ENCODE measurements around the gene AKAP6. TPM values are rescaled to one million over a fixed set of nuclear protein-coding genes. Genes with fewer than 3 reads are reported as not detected.

AKAP6 gene
- total RNA-seq, 2 experiments from 2014 or later: 2.0 to 2.4 TPM

DNA sequence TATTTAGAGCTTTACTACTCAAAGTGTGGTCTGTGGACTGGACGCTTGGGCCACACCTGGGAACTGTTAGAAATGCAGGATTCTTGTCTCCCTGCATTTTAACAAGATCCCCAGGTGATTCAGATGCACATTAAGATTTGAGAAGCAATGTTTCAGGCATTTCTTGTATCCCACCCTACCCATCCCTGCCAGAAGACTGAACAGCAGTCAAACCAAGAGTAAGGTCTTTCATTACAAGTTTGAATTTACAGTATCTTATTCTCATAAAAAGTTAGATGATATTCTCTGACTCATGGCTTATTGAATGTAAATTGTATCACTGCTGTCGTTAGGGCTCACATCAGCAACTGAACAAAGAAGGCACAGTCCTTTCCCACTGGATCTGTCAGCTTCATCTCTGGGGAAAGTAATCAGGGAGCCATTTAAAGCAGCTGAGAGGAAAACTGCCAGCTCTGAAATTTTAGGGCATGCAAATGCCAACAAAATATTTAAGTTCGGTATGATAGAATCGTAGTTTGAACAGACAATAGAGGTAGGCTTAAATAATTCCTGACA, 141.1 kb downstream of the AKAP6 start:
- DNase-seq: no peak
- Mint-ChIP-seq H3K9me3 (peaks cover 4% of the 10 kb centered on the region), H3K4me1 (ENCODE audit: low read depth) (no peaks in the 10 kb centered on the region), H3K4me3 (no peak overlapping the region), H3K27ac (no peak overlapping the region), H3K27me3 (ENCODE audit: low read depth) (no peaks in the 10 kb centered on the region), H3K36me3 (ENCODE audit: low read depth) (no peaks in the 10 kb centered on the region)
- intact Hi-C loops (cut with micrococcal nuclease): no loop called here
- CTCF ChIA-PET: interaction anchor here (0.5 to 1.1 kb wide), 2 partner anchors 203 to 216 kb away, joined by 5 read pairs; no protein-coding TSS in a partner anchor

GRCh38 chr14:32471181-32471580, 142.1 kb downstream of the AKAP6 start:
- Mint-ChIP-seq H3K4me3 (no peak overlapping the region), H3K27ac (no peak overlapping the region), H3K4me1 (ENCODE audit: low read depth) (no peaks in the 10 kb centered on the region), H3K9me3 (no peaks in the 10 kb centered on the region), H3K27me3 (ENCODE audit: low read depth) (no peaks in the 10 kb centered on the region), H3K36me3 (ENCODE audit: low read depth) (no peaks in the 10 kb centered on the region)
- DNase-seq: no peak
- intact Hi-C loops (cut with micrococcal nuclease): no loop called here
- CTCF ChIA-PET: no interaction called here

DNA sequence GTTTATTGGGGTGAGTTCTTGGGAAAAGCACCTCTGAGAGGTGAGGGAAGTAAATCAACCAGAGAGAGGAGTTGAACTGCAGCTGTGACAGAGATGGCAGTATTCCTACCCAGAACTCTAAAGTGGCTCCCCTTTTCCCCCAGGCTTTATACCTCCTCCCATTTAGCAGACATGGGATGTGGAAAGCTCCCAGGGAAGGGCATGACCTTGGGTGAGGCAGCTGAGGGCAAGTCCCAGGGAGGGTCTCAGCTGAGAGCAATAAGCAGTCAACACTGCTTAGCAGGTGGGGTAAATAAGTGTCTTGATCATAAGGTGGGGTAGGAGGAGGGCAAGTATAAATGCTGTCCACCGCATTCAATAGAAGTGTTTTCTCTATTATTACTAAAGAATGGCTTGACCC, 143.0 kb downstream of the AKAP6 start:
- Mint-ChIP-seq H3K27me3 (ENCODE audit: low read depth) (no peaks in the 10 kb centered on the region), H3K4me3 (no peak overlapping the region), H3K27ac (no peak overlapping the region), H3K4me1 (ENCODE audit: low read depth) (no peaks in the 10 kb centered on the region), H3K9me3 (no peaks in the 10 kb centered on the region), H3K36me3 (ENCODE audit: low read depth) (no peaks in the 10 kb centered on the region)
- no peak for DNase-seq
- CTCF ChIA-PET: no interaction called here
- intact Hi-C loops (cut with micrococcal nuclease): no loop called here

- no peaks in the 10 kb centered on the region for H3K4me1 Mint-ChIP-seq (ENCODE audit: low read depth)
- CTCF ChIA-PET: interaction anchor here (0.8 kb wide), 1 partner anchor 216 kb away, joined by 3 read pairs; no protein-coding TSS in a partner anchor
- H3K36me3 Mint-ChIP-seq (ENCODE audit: low read depth): no peaks in the 10 kb centered on the region
- intact Hi-C loops (cut with micrococcal nuclease): no loop called here
- no peak overlapping the region for H3K4me3 Mint-ChIP-seq
- DNase-seq: no peak
- no peaks in the 10 kb centered on the region for H3K27me3 Mint-ChIP-seq (ENCODE audit: low read depth)
- H3K27ac Mint-ChIP-seq: no peak overlapping the region
- H3K9me3 Mint-ChIP-seq: no peaks in the 10 kb centered on the region
Observed at GRCh38 chr14:32472512-32473463, 143.7 kb downstream of the AKAP6 start.

- intact Hi-C loops (cut with micrococcal nuclease): no loop called here
- Mint-ChIP-seq H3K9me3 (no peaks in the 10 kb centered on the region), H3K4me3 (no peak overlapping the region), H3K27ac (no peak overlapping the region), H3K4me1 (ENCODE audit: low read depth) (no peaks in the 10 kb centered on the region), H3K27me3 (ENCODE audit: low read depth) (no peaks in the 10 kb centered on the region), H3K36me3 (ENCODE audit: low read depth) (no peaks in the 10 kb centered on the region)
- CTCF ChIA-PET: no interaction called here
- DNase-seq: no peak
Observed at GRCh38 chr14:32473464-32473855, 144.4 kb downstream of the AKAP6 start.

DNA sequence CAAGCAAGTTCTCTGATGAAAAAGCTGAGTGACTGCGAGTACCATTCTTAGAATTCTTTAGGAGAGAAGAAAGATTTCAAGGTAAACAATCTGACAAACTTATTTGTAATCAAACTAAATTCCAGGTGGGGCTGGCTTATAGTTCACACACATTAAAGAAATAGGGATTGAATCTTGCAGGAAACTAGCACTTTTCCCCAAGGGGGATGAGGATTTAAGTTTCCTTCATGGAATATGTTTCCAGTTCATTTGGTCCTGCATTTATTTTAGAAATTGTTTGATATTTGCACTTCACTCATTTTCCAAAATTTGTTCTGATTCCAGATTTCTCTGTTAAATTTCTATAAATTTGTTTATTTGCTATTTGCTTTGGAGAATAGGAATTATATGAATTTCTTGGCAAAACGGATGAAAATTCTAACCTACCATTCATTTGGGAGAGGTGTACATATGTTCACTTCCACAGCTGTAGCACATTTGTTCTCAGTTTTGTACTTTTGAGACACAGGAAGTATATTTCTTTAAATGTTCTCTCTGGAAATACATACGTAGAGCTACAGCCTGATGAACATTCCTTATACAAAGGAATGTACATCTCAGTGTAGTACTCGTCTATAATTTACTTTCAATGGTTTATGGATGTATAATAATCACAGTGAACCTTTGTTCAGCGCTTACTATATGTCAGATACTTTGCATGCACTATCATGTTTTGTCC, 145.5 kb downstream of the AKAP6 start:
- Mint-ChIP-seq H3K4me3 (no peak overlapping the region), H3K27ac (no peak overlapping the region)
- CTCF ChIA-PET: interaction anchor here (0.6 to 0.7 kb wide), 3 partner anchors 27 to 192 kb away, joined by 3 to 6 read pairs (median 3); no protein-coding TSS in a partner anchor

GRCh38 chr14:32476532-32476931, 147.4 kb downstream of the AKAP6 start:
- no peak for DNase-seq
- CTCF ChIA-PET: no interaction called here
- Mint-ChIP-seq H3K27me3 (ENCODE audit: low read depth) (no peaks in the 10 kb centered on the region), H3K4me3 (no peak overlapping the region), H3K36me3 (ENCODE audit: low read depth) (no peaks in the 10 kb centered on the region), H3K9me3 (no peaks in the 10 kb centered on the region), H3K4me1 (ENCODE audit: low read depth) (no peaks in the 10 kb centered on the region), H3K27ac (no peak overlapping the region)
- intact Hi-C loops (cut with micrococcal nuclease): no loop called here

More for the DNA sequence above, 145.5 kb downstream of the AKAP6 start:
- H3K36me3 Mint-ChIP-seq (ENCODE audit: low read depth): no peaks in the 10 kb centered on the region
- H3K9me3 Mint-ChIP-seq: no peaks in the 10 kb centered on the region
- no peaks in the 10 kb centered on the region for H3K4me1 Mint-ChIP-seq (ENCODE audit: low read depth)
- intact Hi-C loops (cut with micrococcal nuclease): no loop called here
- no peak for DNase-seq
- no peaks in the 10 kb centered on the region for H3K27me3 Mint-ChIP-seq (ENCODE audit: low read depth)

- no peaks in the 10 kb centered on the region for H3K27me3 Mint-ChIP-seq (ENCODE audit: low read depth)
- no peaks in the 10 kb centered on the region for H3K4me1 Mint-ChIP-seq (ENCODE audit: low read depth)
- no peak for DNase-seq
- no peak overlapping the region for H3K27ac Mint-ChIP-seq
- intact Hi-C loops (cut with micrococcal nuclease): no loop called here
- H3K9me3 Mint-ChIP-seq: no peaks in the 10 kb centered on the region
- H3K4me3 Mint-ChIP-seq: no peak overlapping the region
- CTCF ChIA-PET: no interaction called here
- no peaks in the 10 kb centered on the region for H3K36me3 Mint-ChIP-seq (ENCODE audit: low read depth)
Observed at GRCh38 chr14:32477396-32477795, 148.3 kb downstream of the AKAP6 start.

- CTCF ChIA-PET: interaction anchor here (0.7 kb wide), 1 partner anchor 301 kb away, joined by 3 read pairs; no protein-coding TSS in a partner anchor
- Mint-ChIP-seq H3K4me1 (ENCODE audit: low read depth) (no peaks in the 10 kb centered on the region), H3K4me3 (no peak overlapping the region), H3K27ac (no peak overlapping the region), H3K9me3 (no peaks in the 10 kb centered on the region), H3K36me3 (ENCODE audit: low read depth) (no peaks in the 10 kb centered on the region), H3K27me3 (ENCODE audit: low read depth) (no peaks in the 10 kb centered on the region)
- DNase-seq: no peak
- intact Hi-C loops (cut with micrococcal nuclease): no loop called here
Observed at GRCh38 chr14:32478050-32478449, 149.0 kb downstream of the AKAP6 start.

GRCh38 chr14:32480337-32480736, 151.2 kb downstream of the AKAP6 start:
- intact Hi-C loops (cut with micrococcal nuclease): no loop called here
- CTCF ChIA-PET: no interaction called here
- peaks cover under 1% of the 10 kb centered on the region for H3K9me3 Mint-ChIP-seq
- no peak overlapping the region for H3K27ac Mint-ChIP-seq
- H3K27me3 Mint-ChIP-seq (ENCODE audit: low read depth): no peaks in the 10 kb centered on the region
- no peak for DNase-seq
- no peak overlapping the region for H3K4me3 Mint-ChIP-seq
- H3K36me3 Mint-ChIP-seq (ENCODE audit: low read depth): no peaks in the 10 kb centered on the region
- no peaks in the 10 kb centered on the region for H3K4me1 Mint-ChIP-seq (ENCODE audit: low read depth)

DNA sequence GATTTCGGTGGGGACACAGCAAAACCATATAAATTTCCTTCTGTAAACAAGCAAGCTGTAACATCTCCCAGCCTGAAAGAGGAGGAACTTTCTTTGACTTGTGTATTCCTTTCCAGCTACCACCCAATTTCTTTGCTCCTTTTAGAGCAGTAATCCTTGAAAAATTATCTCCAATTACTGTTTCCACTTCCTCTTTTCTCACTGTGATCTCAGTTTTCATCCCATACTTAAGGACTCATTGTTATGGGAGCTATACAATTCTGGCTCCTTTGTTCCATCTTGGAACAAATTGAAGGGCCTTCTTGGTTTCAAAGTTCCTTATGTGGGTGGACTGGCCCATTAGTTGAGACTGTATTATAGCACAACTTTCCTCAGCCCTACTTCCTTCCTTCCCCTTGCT, 152.6 kb downstream of the AKAP6 start:
- H3K36me3 Mint-ChIP-seq (ENCODE audit: low read depth): no peaks in the 10 kb centered on the region
- H3K27ac Mint-ChIP-seq: no peak overlapping the region
- no peaks in the 10 kb centered on the region for H3K4me1 Mint-ChIP-seq (ENCODE audit: low read depth)
- H3K4me3 Mint-ChIP-seq: no peak overlapping the region
- H3K9me3 Mint-ChIP-seq: peaks cover 4% of the 10 kb centered on the region
- H3K27me3 Mint-ChIP-seq (ENCODE audit: low read depth): no peaks in the 10 kb centered on the region
- no peak for DNase-seq
- CTCF ChIA-PET: no interaction called here
- intact Hi-C loops (cut with micrococcal nuclease): no loop called here

DNA sequence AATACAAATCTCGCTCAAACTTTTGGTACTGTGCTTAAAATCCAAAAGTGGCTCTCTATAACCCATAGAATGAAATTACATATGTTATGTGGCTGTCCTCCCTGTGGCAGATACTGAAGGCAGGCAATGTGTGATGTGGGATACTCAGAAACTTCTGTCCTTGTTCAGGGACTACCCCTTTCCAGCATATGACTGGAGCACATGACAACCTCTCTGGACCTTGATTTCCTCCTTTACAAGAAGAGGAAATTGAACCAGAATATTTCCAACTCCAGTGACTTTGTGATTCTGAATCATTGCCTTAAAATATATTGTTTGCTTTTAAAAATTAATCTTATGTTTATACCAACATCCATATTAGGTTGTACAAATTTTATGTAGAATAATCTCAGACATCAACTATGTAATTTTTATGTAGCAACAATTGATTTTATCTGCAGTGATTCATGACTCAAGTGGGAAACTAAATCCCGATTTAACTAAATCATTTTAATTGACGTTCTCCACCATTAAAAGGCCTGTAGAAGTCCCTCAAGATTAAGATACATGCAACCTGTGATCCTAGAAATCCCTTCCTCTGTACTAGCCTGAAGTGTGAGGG, 162.4 kb downstream of the AKAP6 start:
- CTCF ChIA-PET: no interaction called here
- Mint-ChIP-seq H3K9me3 (no peaks in the 10 kb centered on the region), H3K4me1 (ENCODE audit: low read depth) (no peaks in the 10 kb centered on the region), H3K36me3 (ENCODE audit: low read depth) (no peaks in the 10 kb centered on the region), H3K27ac (no peak overlapping the region), H3K4me3 (no peak overlapping the region), H3K27me3 (ENCODE audit: low read depth) (no peaks in the 10 kb centered on the region)
- intact Hi-C loops (cut with micrococcal nuclease): no loop called here
- no peak for DNase-seq
